GM12878 (cell line): ENCODE measurements around the gene ARHGAP22. TPM values are rescaled to one million over a fixed set of nuclear protein-coding genes. Genes with fewer than 3 reads are reported as not detected.

Experiments used
- ATAC-seq: fragments of 200-7000 bp; cut with Tn5 transposase; 3 replicates; pipeline ENCODE4 v1.9.1; 2020; ENCODE audit warnings: mild to moderate bottlenecking, moderate library complexity
- BruUV-seq: library from RNA; stranded (reverse); fragments of 400-500 nt; replicated peaks from 2 replicates; lab custom pipeline; 2021; lab: Mats Ljungman, UMichigan
- CTCF ChIA-PET: fragments of 300-600 bp; sonication (Branson Sonifier 250); formaldehyde crosslinking; extraction: SDS; loops from one replicate; lab custom pipeline; 2021; ENCODE audit warnings: inconsistent platforms; lab: Yijun Ruan, JAX
- POLR2A ChIA-PET: fragments of 350-600 bp; formaldehyde crosslinking; extraction: SDS; loops from one replicate; lab custom pipeline; 2021; ENCODE audit warnings: inconsistent platforms; lab: Charles Lee
- RAD21 ChIA-PET: fragments of 300-600 bp; sonication (Branson Sonifier 250); formaldehyde crosslinking; loops from one replicate; lab custom pipeline; 2023; ENCODE audit warnings: antibody characterized with exemption; ENCODE audit not compliant: unreplicated experiment; lab: Charles Lee
- SMC1A ChIA-PET: fragments of 300-600 bp; sonication (Branson Sonifier 250); formaldehyde crosslinking; loops from one replicate; lab custom pipeline; 2023; ENCODE audit not compliant: unreplicated experiment, uncharacterized antibody; lab: Charles Lee
- DNase-seq: peaks from one replicate; pipeline ENCODE4 v3.0.0-alpha.2; 2011; ENCODE audit warnings: low read depth, low spot score
- FAIRE-seq: peaks from 3 replicates; lab custom pipeline; 2011; peaks lifted over from hg19 to GRCh38; lab: Jason Lieb, UNC
- H2AFZ ChIP-seq: 2 replicates; pipeline ENCODE4 v1.6.0; 2011; ENCODE audit warnings: low read depth, low read length, control low read depth; ENCODE audit not compliant: control insufficient read depth
- H3K27ac ChIP-seq: 2 replicates; pipeline ENCODE4 v1.5.1; 2011; ENCODE audit warnings: control low read depth; ENCODE audit not compliant: control insufficient read depth, insufficient read depth
- H3K27me3 ChIP-seq, 2 experiments: replicated peaks in 1 of 2; 2 replicates each; pipeline versions ENCODE4 v1.6.0 to v1.6.1; 2011; ENCODE audit warnings: low read length in 1 of 2; ENCODE audit not compliant: control insufficient read depth in 2 of 2, insufficient read depth in 2 of 2
- H3K36me3 ChIP-seq, 2 experiments: 2 replicates each; pipeline ENCODE4 v1.5.1; 2011; ENCODE audit warnings: low read length in 1 of 2; ENCODE audit not compliant: control insufficient read depth in 2 of 2, insufficient read depth in 2 of 2
- H3K4me1 ChIP-seq: 2 replicates; pipeline ENCODE4 v1.6.1; 2011; ENCODE audit warnings: mild to moderate bottlenecking, low read length, moderate library complexity, mixed read lengths; ENCODE audit not compliant: control insufficient read depth, insufficient read depth
- H3K4me2 ChIP-seq: 2 replicates; pipeline ENCODE4 v1.6.0; 2011; ENCODE audit warnings: control low read depth; ENCODE audit not compliant: control insufficient read depth, insufficient read depth
- H3K4me3 ChIP-seq: fragments of 200-600 bp; sonication (generic); 2 replicates; pipeline ENCODE4 v1.5.1; 2016
- H3K79me2 ChIP-seq: 2 replicates; pipeline ENCODE4 v1.6.0; 2011; ENCODE audit warnings: low read length; ENCODE audit not compliant: control insufficient read depth, insufficient read depth
- H3K9ac ChIP-seq: 2 replicates; pipeline ENCODE4 v1.8.0; 2011; ENCODE audit warnings: low read length, control low read depth, mixed read lengths; ENCODE audit not compliant: control insufficient read depth, insufficient read depth
- H3K9me3 ChIP-seq: replicated peaks from 3 replicates; pipeline ENCODE4 v1.5.1; 2011; ENCODE audit warnings: mild to moderate bottlenecking, low read length; ENCODE audit not compliant: control insufficient read depth, insufficient read depth
- H4K20me1 ChIP-seq: 2 replicates; pipeline ENCODE4 v1.6.0; 2011; ENCODE audit not compliant: control insufficient read depth, insufficient read depth
- BHLHE40 ChIP-seq, 2 experiments: fragments of 450-650 bp in 1 of 2; IDR thresholded peaks; 2 replicates each; pipeline ENCODE4 v1.6.1; 2011 to 2017; ENCODE audit warnings: low read depth in 2 of 2, borderline replicate concordance in 1 of 2, improper control_type of control experiment in 1 of 2, low read length in 1 of 2, mild to moderate bottlenecking in 1 of 2
- GABPA ChIP-seq: IDR thresholded peaks from 2 replicates; pipeline ENCODE4 v1.6.1; 2014; ENCODE audit warnings: antibody characterized with exemption, low read depth, mild to moderate bottlenecking, inconsistent platforms
- HCFC1 ChIP-seq: fragments of 150-350 bp; IDR thresholded peaks from 2 replicates; pipeline ENCODE4 v1.6.1; 2014; ENCODE audit warnings: low read length
- HDAC6 ChIP-seq: fragments of 200-600 bp; sonication (generic); IDR thresholded peaks from one replicate; pipeline ENCODE4 v1.8.0; 2017; ENCODE audit warnings: antibody characterized with exemption; ENCODE audit not compliant: unreplicated experiment
- HSF1 ChIP-seq: fragments of 150-350 bp; IDR thresholded peaks from 2 replicates; pipeline ENCODE4 v1.6.1; 2014; ENCODE audit warnings: mild to moderate bottlenecking, low read depth, low read length
- POLR2AphosphoS5 ChIP-seq: IDR thresholded peaks from 2 replicates; pipeline ENCODE4 v1.6.1; 2011; ENCODE audit warnings: mild to moderate bottlenecking, low read length, inconsistent platforms
- SRF ChIP-seq, 2 experiments: IDR thresholded peaks; 2 replicates each; pipeline ENCODE4 v1.6.1; 2011; ENCODE audit warnings: low read depth in 2 of 2, low read length in 2 of 2, mild to moderate bottlenecking in 1 of 2, moderate library complexity in 1 of 2
- WGBS: methylation state at CpG from one replicate; pipeline ENCODE4 v1.1.6; 2016; ENCODE audit warnings: low lambda C conversion rate; ENCODE audit not compliant: insufficient replicate concordance, insufficient coverage; ENCODE audit errors: missing lambda C conversion rate; 5-methylcytosine and 5-hydroxymethylcytosine counted together
- in situ Hi-C: fragments of 300-500 bp; cut with MboI; formaldehyde crosslinking; loops from 9 replicates; pipeline ENCODE4 v1.14.3; 2018; ENCODE audit warnings: mixed read lengths
- intact Hi-C: fragments of 100-400 bp; cut with micrococcal nuclease; formaldehyde crosslinking; loops from one replicate; pipeline ENCODE4 v1.14.2; 2022; ENCODE audit not compliant: unreplicated experiment
- polyA plus RNA-seq, 11 experiments: library from polyadenylated mRNA; depleted of rRNA in 4 of 11; unstranded in 6 of 11; stranded (reverse) in 5 of 11; fragments of >200 nt; fragmentation: Nextera tagmentation in 4 of 11; fragmentation: Illumina TruSeq in 1 of 11; extraction: Ambion mirVana in 4 of 11; extraction: Trizol in 1 of 11; gene quantifications; 1 replicate in 1 of 11; 2 replicates in 10 of 11; pipeline versions ENCODE4 v1.2.1 to v1.2.3, GENCODE V29; 2011 to 2016; ENCODE audit warnings: inconsistent platforms in 2 of 11, missing spikeins in 2 of 11, low read depth in 1 of 11
- total RNA-seq, 4 experiments: library from RNA; depleted of rRNA in 3 of 4; stranded (reverse); fragments of >200 nt in 3 of 4; fragmentation: Illumina TruSeq in 1 of 4; extraction: Trizol in 1 of 4; gene quantifications; 2 replicates each; pipeline versions ENCODE4 v1.2.1 to v1.2.3, GENCODE V29; 2013 to 2021
- TF ChIP-seq, protein P1 (sequence below): fragments of 450-650 bp; conservative IDR thresholded peaks from 2 replicates; pipeline ENCODE4 v1.6.1; 2017; ENCODE audit warnings: mild to moderate bottlenecking, moderate library complexity

Gene ARHGAP22
- total and polyA plus RNA-seq, 10 of the 15 experiments (the other 5 are each of a cell fraction or from before 2014, with no cell fraction given), result 0.07 to 0.61 (median 0.18) TPM; not detected in 5

- FAIRE-seq (no peak), ATAC-seq (no peak)
- SMC1A ChIA-PET, result interaction anchor here (1.0 kb wide), 1 partner anchor 28 kb away, joined by 4 read pairs; no protein-coding TSS in a partner anchor
- Histone ChIP-seq H3K4me3 (no peak overlapping the region), H3K9me3 (no peaks in the 10 kb centered on the region; the same call in 2 of the 3 replicates)
- TF ChIP-seq, protein P1, sequence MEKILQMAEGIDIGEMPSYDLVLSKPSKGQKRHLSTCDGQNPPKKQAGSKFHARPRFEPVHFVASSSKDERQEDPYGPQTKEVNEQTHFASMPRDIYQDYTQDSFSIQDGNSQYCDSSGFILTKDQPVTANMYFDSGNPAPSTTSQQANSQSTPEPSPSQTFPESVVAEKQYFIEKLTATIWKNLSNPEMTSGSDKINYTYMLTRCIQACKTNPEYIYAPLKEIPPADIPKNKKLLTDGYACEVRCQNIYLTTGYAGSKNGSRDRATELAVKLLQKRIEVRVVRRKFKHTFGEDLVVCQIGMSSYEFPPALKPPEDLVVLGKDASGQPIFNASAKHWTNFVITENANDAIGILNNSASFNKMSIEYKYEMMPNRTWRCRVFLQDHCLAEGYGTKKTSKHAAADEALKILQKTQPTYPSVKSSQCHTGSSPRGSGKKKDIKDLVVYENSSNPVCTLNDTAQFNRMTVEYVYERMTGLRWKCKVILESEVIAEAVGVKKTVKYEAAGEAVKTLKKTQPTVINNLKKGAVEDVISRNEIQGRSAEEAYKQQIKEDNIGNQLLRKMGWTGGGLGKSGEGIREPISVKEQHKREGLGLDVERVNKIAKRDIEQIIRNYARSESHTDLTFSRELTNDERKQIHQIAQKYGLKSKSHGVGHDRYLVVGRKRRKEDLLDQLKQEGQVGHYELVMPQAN, result no peak
- TF ChIP-seq GABPA, result no peak
- no peak for TF ChIP-seq HCFC1
- no peak for TF ChIP-seq HSF1
- no peak for TF ChIP-seq POLR2AphosphoS5
- TF ChIP-seq SRF (IDR thresholded peaks at IDR 0.05; ENCODE audit: low read depth in 2 of 2, low read length in 2 of 2), result no peak
- TF ChIP-seq BHLHE40 (IDR thresholded peaks at IDR 0.05; ENCODE audit: borderline replicate concordance in 1 of 2, low read depth in 2 of 2, low read length in 1 of 2), result no peak
- no peak for TF ChIP-seq HDAC6
- TF ChIP-seq, all 136 proteins: peak for 0
- no peaks in the 10 kb centered on the region for H3K4me1 ChIP-seq
- RAD21 ChIA-PET, result no interaction called here
- H3K9ac ChIP-seq, result no peak overlapping the region
- no peaks in the 10 kb centered on the region for H3K79me2 ChIP-seq
- intact Hi-C loops, result no loop called here
- no peak overlapping the region for H3K27ac ChIP-seq
- POLR2A ChIA-PET, result no interaction called here
- no peak overlapping the region for H3K4me2 ChIP-seq
- DNase-seq, result no peak
- no peaks in the 10 kb centered on the region for H4K20me1 ChIP-seq
- no peaks in the 10 kb centered on the region for H3K27me3 ChIP-seq
- peaks cover 0 to 3% of the 10 kb centered on the region in 2 experiments; a peak in 1 of 4 replicates for H3K36me3 ChIP-seq
- CTCF ChIA-PET, result interaction anchor here (0.6 to 1.7 kb wide), 2 partner anchors 13 to 238 kb away, joined by 3 to 7 read pairs; no protein-coding TSS in a partner anchor
- H2AFZ ChIP-seq, result no peak overlapping the region
- in situ Hi-C loops, result no loop called here
- WGBS, result 97% methylated on average over 4 of the region's 4 CpGs
- no TSS peak for BruUV-seq
Measured at GRCh38 chr10:48419714-48420113, 185.2 kb downstream of the ARHGAP22 start.
